HepG2 (cell line): ENCODE measurements around the gene PSD. TPM values are rescaled to one million over a fixed set of nuclear protein-coding genes. Genes with fewer than 3 reads are reported as not detected.
A peak's percentile ranks its signal among the peaks of the same experiment; 100 is the strongest.

Experiments used
- ARID2 ChIP-seq: sonication (generic); formaldehyde crosslinking; IDR thresholded peaks from 2 replicates; pipeline ENCODE4 v1.8.1; 2022; ENCODE audit warnings: mild to moderate bottlenecking, missing genetic modification reagents, borderline replicate concordance
- DBP ChIP-seq: sonication (generic); formaldehyde crosslinking; IDR thresholded peaks from 2 replicates; pipeline ENCODE4 v1.4.0; 2020; ENCODE audit warnings: missing genetic modification reagents; ENCODE audit errors: not compliant biosample characterization
- EP300 ChIP-seq, 3 experiments: sonication (generic) in 1 of 3; formaldehyde crosslinking in 1 of 3; IDR thresholded peaks; 2 replicates each; pipeline versions ENCODE4 v1.5.1 to v1.6.1; 2011 to 2020; ENCODE audit warnings: low read depth in 2 of 3, low read length in 2 of 3, borderline replicate concordance in 1 of 3, improper control_type of control experiment in 1 of 3, mild to moderate bottlenecking in 1 of 3, missing genetic modification reagents in 1 of 3, moderate library complexity in 1 of 3
- ETV6 ChIP-seq: sonication (generic); formaldehyde crosslinking; conservative IDR thresholded peaks from 2 replicates; pipeline ENCODE4 v1.4.0; 2020; ENCODE audit warnings: missing genetic modification reagents
- FOXJ3 ChIP-seq: sonication (generic); formaldehyde crosslinking; IDR thresholded peaks from 2 replicates; pipeline ENCODE4 v1.4.0; 2020; ENCODE audit warnings: missing genetic modification reagents, mild to moderate bottlenecking, borderline replicate concordance
- GABPA ChIP-seq, 2 experiments: IDR thresholded peaks; 2 replicates each; pipeline ENCODE4 v1.6.1; 2011 to 2016; ENCODE audit warnings: low read depth in 2 of 2, low read length in 1 of 2, missing biosample characterization in 1 of 2, missing genetic modification characterization in 1 of 2
- GPN1 ChIP-seq: sonication (generic); formaldehyde crosslinking; IDR thresholded peaks from 2 replicates; pipeline ENCODE4 v1.5.1; 2020; ENCODE audit warnings: missing genetic modification reagents, borderline replicate concordance
- KDM4B ChIP-seq: sonication (generic); formaldehyde crosslinking; IDR thresholded peaks from 2 replicates; pipeline ENCODE4 v1.4.0; 2020; ENCODE audit warnings: missing genetic modification reagents
- KLF11 ChIP-seq: IDR thresholded peaks from 2 replicates; pipeline ENCODE4 v1.6.1; 2016; ENCODE audit warnings: missing compliant biosample characterization
- KLF9 ChIP-seq: IDR thresholded peaks from 2 replicates; pipeline ENCODE4 v1.6.1; 2016; ENCODE audit warnings: low read depth
- KMT2B ChIP-seq: IDR thresholded peaks from 2 replicates; pipeline ENCODE4 v1.6.1; 2016; ENCODE audit warnings: missing genetic modification reagents, missing compliant biosample characterization
- MED1 ChIP-seq: sonication (generic); formaldehyde crosslinking; IDR thresholded peaks from 2 replicates; pipeline ENCODE4 v1.4.0; 2020; ENCODE audit warnings: missing genetic modification reagents
- MTA3 ChIP-seq: sonication (generic); formaldehyde crosslinking; IDR thresholded peaks from 2 replicates; pipeline ENCODE4 v1.4.0; 2020; ENCODE audit warnings: missing genetic modification reagents
- NAIF1 ChIP-seq: sonication (generic); formaldehyde crosslinking; IDR thresholded peaks from 2 replicates; pipeline ENCODE4 v1.5.0; 2020; ENCODE audit warnings: mild to moderate bottlenecking, missing genetic modification reagents, borderline replicate concordance
- POLR2AphosphoS2 ChIP-seq: IDR thresholded peaks from 2 replicates; pipeline ENCODE4 v1.6.1; 2011; ENCODE audit warnings: low read depth, low read length, improper control_type of control experiment
- RAD51 ChIP-seq: fragments of 450-650 bp; IDR thresholded peaks from 2 replicates; pipeline ENCODE4 v1.6.1; 2016; ENCODE audit warnings: borderline replicate concordance
- SMARCC2 ChIP-seq: fragments of 450-650 bp; IDR thresholded peaks from 2 replicates; pipeline ENCODE4 v1.6.1; 2017; ENCODE audit warnings: antibody characterized with exemption, mild to moderate bottlenecking
- SRY ChIP-seq: sonication (generic); formaldehyde crosslinking; IDR thresholded peaks from 2 replicates; pipeline ENCODE4 v1.8.0; 2022; ENCODE audit warnings: mild to moderate bottlenecking, missing genetic modification reagents
- TGIF2 ChIP-seq: IDR thresholded peaks from 2 replicates; pipeline ENCODE4 v1.6.1; 2016; ENCODE audit warnings: control low read depth, missing compliant biosample characterization
- ZFP1 ChIP-seq: IDR thresholded peaks from 2 replicates; pipeline ENCODE4 v1.6.1; 2016
- ZFP91 ChIP-seq: sonication (generic); formaldehyde crosslinking; IDR thresholded peaks from 2 replicates; pipeline ENCODE4 v1.9.0; 2022; ENCODE audit warnings: missing genetic modification reagents, mild to moderate bottlenecking, borderline replicate concordance
- ZFX ChIP-seq: sonication (generic); formaldehyde crosslinking; IDR thresholded peaks from 2 replicates; pipeline ENCODE4 v1.4.0; 2020; ENCODE audit warnings: mild to moderate bottlenecking, low read depth, missing genetic modification reagents, moderate library complexity
- ZKSCAN8 ChIP-seq: IDR thresholded peaks from 2 replicates; pipeline ENCODE4 v1.6.1; 2016; ENCODE audit warnings: borderline replicate concordance, missing genetic modification reagents, missing compliant biosample characterization
- ZNF468 ChIP-seq: sonication (generic); formaldehyde crosslinking; IDR thresholded peaks from 2 replicates; pipeline ENCODE4 v1.8.0; 2022; ENCODE audit warnings: mild to moderate bottlenecking, moderate library complexity, missing genetic modification reagents
- ZNF530 ChIP-seq: sonication (generic); formaldehyde crosslinking; IDR thresholded peaks from 2 replicates; pipeline ENCODE4 v1.5.0; 2020; ENCODE audit warnings: low read depth, mild to moderate bottlenecking, missing genetic modification reagents
- ZNF556 ChIP-seq: sonication (generic); formaldehyde crosslinking; IDR thresholded peaks from 2 replicates; pipeline ENCODE4 v1.4.0; 2020; ENCODE audit warnings: mild to moderate bottlenecking, missing genetic modification reagents, borderline replicate concordance
- ZNF572 ChIP-seq: sonication (generic); formaldehyde crosslinking; IDR thresholded peaks from 2 replicates; pipeline ENCODE4 v1.5.1; 2020; ENCODE audit warnings: mild to moderate bottlenecking, missing genetic modification reagents
- ZSCAN31 ChIP-seq: sonication (generic); formaldehyde crosslinking; IDR thresholded peaks from 2 replicates; pipeline ENCODE4 v1.5.0; 2020; ENCODE audit warnings: low read depth, mild to moderate bottlenecking, missing genetic modification reagents
- polyA plus RNA-seq, 8 experiments: library from polyadenylated mRNA; depleted of rRNA in 3 of 8; stranded (reverse) in 7 of 8; unstranded in 1 of 8; fragments of >200 nt; fragmentation: Illumina TruSeq in 4 of 8; extraction: Trizol in 4 of 8; gene quantifications; 2 replicates each; pipeline versions ENCODE4 v1.2.1 to v1.2.3, GENCODE V29; 2011 to 2016; ENCODE audit warnings: low read depth in 4 of 8, missing spikeins in 1 of 8, mixed read lengths in 1 of 8; ENCODE audit not compliant: insufficient read depth in 1 of 8
- total RNA-seq, 5 experiments: library from RNA; depleted of rRNA; stranded (reverse); fragments of >200 nt; fragmentation: Illumina TruSeq; extraction: Trizol; gene quantifications; 2 replicates each; pipeline ENCODE4 v1.2.3, GENCODE V29; 2016; ENCODE audit warnings: low read depth in 1 of 5

Gene PSD
- total and polyA plus RNA-seq, 2 of the 13 experiments (the other 11 are each of a cell fraction or from before 2014, with no cell fraction given): 0.35 to 0.58 TPM

- TF ChIP-seq KMT2B (CRISPR knock-in tag) (peak; percentile 79), FOXJ3 (CRISPR knock-in tag) (peak; percentile 60), SRY (CRISPR knock-in tag) (peak; percentile 44), ZNF572 (CRISPR knock-in tag) (no peak), ETV6 (CRISPR knock-in tag) (no peak), ZKSCAN8 (CRISPR knock-in tag) (0 out of 2 replicates have a peak, but pooled peaks have one; percentile 17), ZNF556 (CRISPR knock-in tag) (no peak), MED1 (CRISPR knock-in tag) (peak; percentile 75), NAIF1 (CRISPR knock-in tag) (0 out of 2 replicates have a peak, but pooled peaks have one; percentile 27), ARID2 (peak; percentile 62; the same call in 1 of the 2 replicates), RAD51 (no peak), TGIF2 (peak; percentile 71; the same call in 1 of the 2 replicates), ZFX (CRISPR knock-in tag) (peak; percentile 98), KLF11 (CRISPR knock-in tag) (no peak), ZFP91 (peak; percentile 82; the same call in 1 of the 2 replicates), EP300 (IDR thresholded peaks at IDR 0.05; ENCODE audit: low read depth in 2 of 2, low read length in 2 of 2) (0 out of 4 replicates have a peak, but pooled peaks have one; percentile 24 to 30), EP300 (CRISPR knock-in tag; IDR thresholded peaks at IDR 0.05; ENCODE audit: borderline replicate concordance) (peak; percentile 39; the same call in 1 of the 2 replicates), ZFP1 (CRISPR knock-in tag) (0 out of 2 replicates have a peak, but pooled peaks have one; percentile 46), MTA3 (no peak), ZNF530 (CRISPR knock-in tag) (no peak), ZSCAN31 (CRISPR knock-in tag) (peak; percentile 82), DBP (CRISPR knock-in tag) (peak; percentile 69), KLF9 (CRISPR knock-in tag) (peak; percentile 28; the same call in 1 of the 2 replicates), POLR2AphosphoS2 (peak; percentile 85), KDM4B (CRISPR knock-in tag) (peak; percentile 72), SMARCC2 (no peak), GABPA (IDR thresholded peaks at IDR 0.05; ENCODE audit: low read depth, low read length) (no peak), GABPA (CRISPR knock-in tag; IDR thresholded peaks at IDR 0.05; ENCODE audit: low read depth) (peak; percentile 93), GPN1 (CRISPR knock-in tag) (no peak), ZNF468 (CRISPR knock-in tag) (0 out of 2 replicates have a peak, but pooled peaks have one; percentile 60)
These were observed 2.3 kb upstream of the PSD start, which contains the start of gene FBXL15 (continued) for GRCh38 chr10:102420714-102421506.
